ENCODE data around the gene WDR27. TPM values are rescaled to one million over a fixed set of nuclear protein-coding genes. Genes with fewer than 3 reads are reported as not detected.

Gene WDR27
- total RNA-seq, 3 donors from 2014 or later (not counting 1 experiment from before 2014, with no cell fraction given): 12.7 to 31.0 (median 25.3) TPM

DNA sequence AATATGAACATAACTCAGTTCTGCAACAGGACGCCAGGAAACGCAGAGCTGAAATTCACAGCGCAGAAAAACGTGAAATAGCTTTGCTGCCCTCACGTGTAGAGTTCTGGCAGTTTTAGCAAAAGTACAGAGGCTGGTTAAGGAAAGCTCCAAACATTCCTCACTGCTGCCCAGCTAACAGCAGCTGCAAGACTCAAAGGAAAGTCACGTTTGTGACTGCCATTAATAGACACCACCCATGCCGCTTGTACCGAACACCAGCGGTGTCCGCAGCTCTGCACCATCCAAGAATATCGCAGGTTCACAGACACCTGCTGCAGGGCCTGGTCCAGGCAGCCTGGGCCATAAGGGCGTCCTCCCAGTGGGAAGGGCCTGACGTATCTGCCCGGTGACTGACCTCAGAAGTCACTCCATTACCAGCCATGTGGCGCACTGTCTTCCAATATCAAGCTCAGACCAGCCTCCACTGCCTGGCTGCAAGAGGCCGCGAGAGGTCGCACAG, 61.4 kb downstream of the WDR27 start:
- H3K36me3 ChIP-seq (ENCODE audit: control insufficient read depth, insufficient read depth, low read length): peaks cover 3% of the 10 kb centered on the region
- H3K27me3 Mint-ChIP-seq (ENCODE audit: low read depth in 2 of 2): no peaks in the 10 kb centered on the region
- no peaks in the 10 kb centered on the region for H3K4me1 Mint-ChIP-seq
- TF ChIP-seq, protein P1, sequence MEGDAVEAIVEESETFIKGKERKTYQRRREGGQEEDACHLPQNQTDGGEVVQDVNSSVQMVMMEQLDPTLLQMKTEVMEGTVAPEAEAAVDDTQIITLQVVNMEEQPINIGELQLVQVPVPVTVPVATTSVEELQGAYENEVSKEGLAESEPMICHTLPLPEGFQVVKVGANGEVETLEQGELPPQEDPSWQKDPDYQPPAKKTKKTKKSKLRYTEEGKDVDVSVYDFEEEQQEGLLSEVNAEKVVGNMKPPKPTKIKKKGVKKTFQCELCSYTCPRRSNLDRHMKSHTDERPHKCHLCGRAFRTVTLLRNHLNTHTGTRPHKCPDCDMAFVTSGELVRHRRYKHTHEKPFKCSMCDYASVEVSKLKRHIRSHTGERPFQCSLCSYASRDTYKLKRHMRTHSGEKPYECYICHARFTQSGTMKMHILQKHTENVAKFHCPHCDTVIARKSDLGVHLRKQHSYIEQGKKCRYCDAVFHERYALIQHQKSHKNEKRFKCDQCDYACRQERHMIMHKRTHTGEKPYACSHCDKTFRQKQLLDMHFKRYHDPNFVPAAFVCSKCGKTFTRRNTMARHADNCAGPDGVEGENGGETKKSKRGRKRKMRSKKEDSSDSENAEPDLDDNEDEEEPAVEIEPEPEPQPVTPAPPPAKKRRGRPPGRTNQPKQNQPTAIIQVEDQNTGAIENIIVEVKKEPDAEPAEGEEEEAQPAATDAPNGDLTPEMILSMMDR (IDR thresholded peaks at IDR 0.05): no peak
- no peaks in the 10 kb centered on the region for H3K9me3 Mint-ChIP-seq
- no peak overlapping the region for H3K4me3 ChIP-seq (ENCODE audit: low read length)
- WGBS (ENCODE audit: insufficient coverage): 97% methylated on average over 18 of the region's 18 CpGs
- H3K9me3 ChIP-seq (ENCODE audit: control insufficient read depth, insufficient read depth, low read length): no peaks in the 10 kb centered on the region
- no peak overlapping the region for H3K27ac Mint-ChIP-seq
- H3K36me3 Mint-ChIP-seq: no peaks in the 10 kb centered on the region
- no peak overlapping the region for H3K27ac ChIP-seq (ENCODE audit: low read length)
- ATAC-seq (no peak), DNase-seq (no peak)
- H3K4me1 ChIP-seq (ENCODE audit: control insufficient read depth, insufficient read depth, low read length): no peaks in the 10 kb centered on the region
- H3K27me3 ChIP-seq (ENCODE audit: control insufficient read depth, insufficient read depth, low read length): no peaks in the 10 kb centered on the region
- no peak overlapping the region for H3K4me3 Mint-ChIP-seq
- intact Hi-C loops (cut with micrococcal nuclease): no loop called here

GRCh38 chr6:169639653-169640278, 62.1 kb downstream of the WDR27 start:
- Histone ChIP-seq H3K27ac (ENCODE audit: low read length) (no peak overlapping the region), H3K4me1 (ENCODE audit: control insufficient read depth, insufficient read depth, low read length) (no peaks in the 10 kb centered on the region), H3K9me3 (ENCODE audit: control insufficient read depth, insufficient read depth, low read length) (no peaks in the 10 kb centered on the region), H3K36me3 (ENCODE audit: control insufficient read depth, insufficient read depth, low read length) (peaks cover 3% of the 10 kb centered on the region), H3K4me3 (ENCODE audit: low read length) (no peak overlapping the region), H3K27me3 (ENCODE audit: control insufficient read depth, insufficient read depth, low read length) (no peaks in the 10 kb centered on the region)
- DNase-seq: no peak
- H3K36me3 Mint-ChIP-seq: no peaks in the 10 kb centered on the region
- no peaks in the 10 kb centered on the region for H3K4me1 Mint-ChIP-seq
- TF ChIP-seq, protein P1 (IDR thresholded peaks at IDR 0.05): no peak
- no peak overlapping the region for H3K4me3 Mint-ChIP-seq
- no peaks in the 10 kb centered on the region for H3K27me3 Mint-ChIP-seq (ENCODE audit: low read depth in 2 of 2)
- H3K9me3 Mint-ChIP-seq: no peaks in the 10 kb centered on the region
- no peak for ATAC-seq
- WGBS (ENCODE audit: insufficient coverage): 94% methylated on average over 21 of the region's 21 CpGs
- no peak overlapping the region for H3K27ac Mint-ChIP-seq
- intact Hi-C loops (cut with micrococcal nuclease): no loop called here

DNA sequence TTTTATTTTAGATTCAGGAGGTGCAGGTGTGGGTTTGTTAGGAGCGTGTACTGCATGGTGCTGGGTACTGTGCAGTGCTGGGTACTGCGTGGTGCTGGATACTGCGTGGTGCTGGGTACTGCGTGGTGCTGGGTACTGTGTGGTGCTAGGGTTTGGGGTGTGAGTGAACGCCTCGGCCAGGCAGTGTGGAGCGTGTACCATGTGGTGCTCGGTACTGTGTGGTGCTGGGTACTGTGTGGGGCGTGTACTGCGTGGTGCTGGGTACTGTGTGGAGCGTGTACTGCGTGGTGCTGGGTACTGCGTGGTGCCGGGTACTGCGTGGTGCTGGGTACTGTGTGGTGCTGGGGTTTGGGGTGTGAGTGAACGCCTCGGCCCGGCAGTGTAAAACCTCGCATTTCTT, 62.9 kb downstream of the WDR27 start:
- DNase-seq: no peak
- Mint-ChIP-seq H3K4me1 (no peaks in the 10 kb centered on the region), H3K36me3 (peaks cover 3% of the 10 kb centered on the region)

More for the DNA sequence above, 62.9 kb downstream of the WDR27 start:
- Mint-ChIP-seq H3K4me3 (no peak overlapping the region), H3K27me3 (ENCODE audit: low read depth in 2 of 2) (no peaks in the 10 kb centered on the region), H3K9me3 (no peaks in the 10 kb centered on the region), H3K27ac (no peak overlapping the region)
- H3K4me1 ChIP-seq (ENCODE audit: control insufficient read depth, insufficient read depth, low read length): no peaks in the 10 kb centered on the region
- TF ChIP-seq, protein P1 (IDR thresholded peaks at IDR 0.05): no peak
- WGBS (ENCODE audit: insufficient coverage): 95% methylated on average over 18 of the region's 19 CpGs
- no peak overlapping the region for H3K4me3 ChIP-seq (ENCODE audit: low read length)
- no peaks in the 10 kb centered on the region for H3K27me3 ChIP-seq (ENCODE audit: control insufficient read depth, insufficient read depth, low read length)
- ATAC-seq: no peak
- no peak overlapping the region for H3K27ac ChIP-seq (ENCODE audit: low read length)
- H3K36me3 ChIP-seq (ENCODE audit: control insufficient read depth, insufficient read depth, low read length): peaks cover 3% of the 10 kb centered on the region
- intact Hi-C loops (cut with micrococcal nuclease): no loop called here
- no peaks in the 10 kb centered on the region for H3K9me3 ChIP-seq (ENCODE audit: control insufficient read depth, insufficient read depth, low read length)

Data from natural killer cell (primary cell).